Stimulated activated CD4-positive, alpha-beta T cell treated with anti-CD3 and anti-CD28 coated beads, Interleukin-1b, Interleukin-23, amount 100 ng/mL, for 4 hours (primary cell): ENCODE results near the gene GALR2.

Experiments used
- DNase-seq, 2 donors: peaks; one replicate each; pipeline ENCODE4 v3.0.0-alpha.2; 2020; ENCODE audit warnings: low read depth in 2 of 2

GALR2 gene

DNA sequence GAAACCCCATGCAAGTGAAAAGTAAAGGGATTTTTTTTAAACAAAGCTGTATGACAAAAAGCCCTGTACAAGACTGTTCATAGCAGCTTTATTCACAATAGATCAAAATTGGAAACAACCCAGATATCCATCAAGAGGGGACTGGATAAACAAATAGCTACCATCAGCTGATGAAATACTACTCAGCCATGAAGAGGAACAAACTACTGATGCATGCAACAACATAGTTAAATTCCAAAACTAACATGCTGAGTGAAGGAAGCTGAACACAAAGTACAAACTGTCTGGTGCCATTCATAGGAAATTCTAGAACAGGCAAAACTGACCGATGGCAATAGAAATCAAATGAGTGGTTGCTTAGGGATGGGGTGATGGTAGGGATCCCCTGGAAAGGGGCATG is 51.3 kb downstream of the GALR2 start:
- no peak for DNase-seq
